ENCODE results near the gene ZBTB1.

Gene ZBTB1

GRCh38 chr14:64572386-64573104, 68.0 kb downstream of the ZBTB1 start:
- no peak for DNase-seq (ENCODE audit: low read depth)

GRCh38 chr14:64573109-64573508, 68.5 kb downstream of the ZBTB1 start:
- DNase-seq (ENCODE audit: low read depth): no peak
